Left ventricle myocardium inferior (tissue), 1 donor: Measurements from ENCODE around the gene GBP7. TPM values are rescaled to one million over a fixed set of nuclear protein-coding genes. Genes with fewer than 3 reads are reported as not detected.
A peak's percentile ranks its signal among the peaks of the same experiment; 100 is the strongest.

Source experiments
- DNase-seq: peaks from one replicate; pipeline ENCODE4 v3.0.0-alpha.2; 2020
- H3K27ac ChIP-seq: fragments of 200-600 bp; replicated peaks from 2 replicates; pipeline ENCODE4 v1.8.0; 2021
- H3K27me3 ChIP-seq: fragments of 200-600 bp; 2 replicates; pipeline ENCODE4 v1.8.0; 2021; ENCODE audit warnings: low read depth
- H3K36me3 ChIP-seq: fragments of 200-600 bp; 2 replicates; pipeline ENCODE4 v1.8.0; 2021
- H3K4me1 ChIP-seq: fragments of 200-600 bp; 2 replicates; pipeline ENCODE4 v1.8.0; 2021
- H3K4me3 ChIP-seq: fragments of 200-600 bp; 2 replicates; pipeline ENCODE4 v1.8.0; 2021; ENCODE audit warnings: mild to moderate bottlenecking, moderate library complexity
- H3K9me3 ChIP-seq: fragments of 200-600 bp; replicated peaks from 2 replicates; pipeline ENCODE4 v1.8.0; 2021
- CTCF ChIP-seq: fragments of 200-600 bp; IDR thresholded peaks from 2 replicates; pipeline ENCODE4 v1.8.0; 2021; ENCODE audit warnings: antibody characterized with exemption, mild to moderate bottlenecking, borderline replicate concordance
- intact Hi-C: fragments of 100-400 bp; cut with micrococcal nuclease; formaldehyde crosslinking; loops from one replicate; pipeline ENCODE4 v1.11.0; 2022
- total RNA-seq: library from RNA; stranded (reverse); fragmentation: NEBNext Ultra II Directional; extraction: Animal tissue kit (Norgen Biotek cat#: 25700); gene quantifications from one replicate; pipeline ENCODE4 v1.2.1, GENCODE V29; 2021
- donor health status: DM: no; HTN: yes; CAD: no; lungs with severe emphysema.

GBP7 gene
- total RNA-seq, 1 donor from 2014 or later, result 0.11 TPM

GRCh38 chr1:89206373-89206772, 30.6 kb upstream of the GBP7 start:
- TF ChIP-seq CTCF, result no peak

DNA sequence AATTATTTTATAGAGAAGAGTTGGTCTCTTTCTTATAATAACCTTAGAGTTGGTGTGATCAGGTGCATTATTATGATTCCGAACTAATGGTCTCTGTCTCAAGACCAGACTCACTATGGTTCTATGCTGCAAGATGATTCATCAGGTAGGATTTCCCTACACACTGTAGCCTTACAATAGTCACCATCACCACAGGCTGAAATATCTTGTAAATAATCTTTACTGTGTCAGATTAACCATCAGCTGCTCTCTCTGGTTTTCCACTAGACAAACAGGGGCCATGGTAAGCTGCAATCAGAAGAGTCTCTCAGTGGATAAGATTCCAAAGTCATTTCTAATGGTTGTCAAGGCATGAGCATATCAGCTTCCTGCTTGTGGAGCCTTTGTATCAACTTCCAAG, 27.4 kb upstream of the GBP7 start:
- Histone ChIP-seq H3K27me3 (no peaks in the 10 kb centered on the region), H3K4me3 (no peak overlapping the region), H3K4me1 (peaks cover 17% of the 10 kb centered on the region), H3K27ac (no peak overlapping the region), H3K9me3 (peaks cover 15% of the 10 kb centered on the region), H3K36me3 (peaks cover 5% of the 10 kb centered on the region)
- DNase-seq, result no peak
- TF ChIP-seq CTCF, result no peak
- intact Hi-C loops, result loop anchor here (10.0 kb wide), 1 partner anchor 52 kb away; no protein-coding TSS in a partner anchor

More at GRCh38 chr1:89206373-89206772, 30.6 kb upstream of the GBP7 start:
- H3K9me3 ChIP-seq, result peaks cover 26% of the 10 kb centered on the region
- H3K27me3 ChIP-seq, result no peaks in the 10 kb centered on the region
- DNase-seq, result no peak
- H3K27ac ChIP-seq, result no peak overlapping the region
- peaks cover 5% of the 10 kb centered on the region for H3K36me3 ChIP-seq
- H3K4me3 ChIP-seq, result no peak overlapping the region
- intact Hi-C loops, result loop anchor here (10.0 kb wide), 1 partner anchor 48 kb away; no protein-coding TSS in a partner anchor
- H3K4me1 ChIP-seq, result no peaks in the 10 kb centered on the region

DNA sequence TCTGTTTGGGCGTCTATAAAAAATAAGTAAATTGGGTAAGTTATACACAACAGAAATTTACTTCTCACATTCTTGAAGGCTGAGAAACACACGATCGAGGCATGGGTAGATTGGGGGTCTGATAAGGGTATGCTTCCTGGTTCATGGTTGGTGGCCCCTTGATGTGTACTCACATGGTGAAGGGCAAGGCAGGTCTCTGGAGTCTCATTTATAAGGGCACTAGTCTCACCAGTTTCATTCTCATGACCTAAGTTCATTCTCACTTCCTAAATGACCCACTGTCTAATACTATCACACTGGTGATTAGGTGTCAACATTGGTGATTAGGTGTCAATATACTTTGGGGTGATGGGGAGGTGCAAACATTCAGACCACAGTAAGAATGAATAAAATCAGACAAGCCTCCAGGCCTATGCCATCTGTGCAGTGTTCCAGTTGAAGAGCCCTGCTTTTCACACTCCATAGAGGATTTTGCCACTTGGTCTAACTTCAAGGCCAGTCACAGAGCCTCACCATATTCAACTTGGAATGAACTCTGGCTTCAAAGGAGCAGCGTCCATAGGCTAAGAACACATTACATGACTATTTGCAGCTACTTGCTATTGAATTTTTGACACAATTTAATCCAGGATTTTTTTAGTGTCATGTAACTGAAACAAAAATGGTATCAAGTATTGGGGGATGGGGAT, 25.4 kb upstream of the GBP7 start:
- TF ChIP-seq CTCF, result no peak
- intact Hi-C loops, result loop anchor here (10.0 kb wide), 1 partner anchor 54 kb away; no protein-coding TSS in a partner anchor
- H3K36me3 ChIP-seq, result peaks cover 5% of the 10 kb centered on the region
- no peak overlapping the region for H3K27ac ChIP-seq
- DNase-seq, result no peak
- peaks cover 36% of the 10 kb centered on the region for H3K4me1 ChIP-seq
- no peaks in the 10 kb centered on the region for H3K27me3 ChIP-seq
- H3K4me3 ChIP-seq, result no peak overlapping the region
- peaks cover 15% of the 10 kb centered on the region for H3K9me3 ChIP-seq

DNA sequence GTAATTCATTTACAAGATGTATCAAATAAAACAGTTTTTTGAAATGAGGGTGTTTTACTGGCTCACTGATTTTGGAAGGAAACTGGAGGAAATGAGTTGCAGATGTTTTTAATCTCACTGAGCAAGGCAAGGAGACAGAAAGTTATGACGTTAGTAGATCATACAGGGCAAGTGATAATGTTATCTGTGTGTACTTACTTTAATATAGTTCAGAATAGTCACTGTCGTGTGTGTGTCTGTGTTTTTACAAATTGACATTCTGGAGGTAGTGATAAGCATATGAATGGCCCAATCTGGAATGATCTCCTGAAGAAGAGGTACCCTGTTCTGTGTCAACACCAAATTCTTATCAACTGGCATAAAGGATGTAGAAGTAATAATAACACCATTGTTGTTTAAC, 24.9 kb upstream of the GBP7 start:
- TF ChIP-seq CTCF, result no peak
- intact Hi-C loops, result loop anchor here (10.0 kb wide), 1 partner anchor 54 kb away; no protein-coding TSS in a partner anchor

GRCh38 chr1:89199525-89200031, 23.8 kb upstream of the GBP7 start:
- Histone ChIP-seq H3K4me3 (peak overlapping the region; percentile 73), H3K27ac (peak overlapping the region; percentile 91), H3K27me3 (no peaks in the 10 kb centered on the region), H3K36me3 (peaks cover 8% of the 10 kb centered on the region), H3K9me3 (peaks cover 5% of the 10 kb centered on the region), H3K4me1 (peaks cover 53% of the 10 kb centered on the region)
- TF ChIP-seq CTCF, result no peak
- intact Hi-C loops, result loop anchor here (10.0 kb wide), 1 partner anchor 55 kb away; no protein-coding TSS in a partner anchor
- DNase-seq, result no peak

More for the DNA sequence above, 24.9 kb upstream of the GBP7 start:
- Histone ChIP-seq H3K36me3 (peaks cover 5% of the 10 kb centered on the region), H3K4me3 (no peak overlapping the region), H3K27ac (peak overlapping the region; percentile 91), H3K4me1 (peaks cover 42% of the 10 kb centered on the region), H3K27me3 (no peaks in the 10 kb centered on the region), H3K9me3 (peaks cover 15% of the 10 kb centered on the region)
- DNase-seq, result no peak
